ENCODE data around the gene DMAC2.
"Not testable (repeated sequence)": the region's sequence is repeated elsewhere in the genome, so short reads cannot be mapped to it uniquely, and the experiment has no call there.

The DMAC2 gene

DNA sequence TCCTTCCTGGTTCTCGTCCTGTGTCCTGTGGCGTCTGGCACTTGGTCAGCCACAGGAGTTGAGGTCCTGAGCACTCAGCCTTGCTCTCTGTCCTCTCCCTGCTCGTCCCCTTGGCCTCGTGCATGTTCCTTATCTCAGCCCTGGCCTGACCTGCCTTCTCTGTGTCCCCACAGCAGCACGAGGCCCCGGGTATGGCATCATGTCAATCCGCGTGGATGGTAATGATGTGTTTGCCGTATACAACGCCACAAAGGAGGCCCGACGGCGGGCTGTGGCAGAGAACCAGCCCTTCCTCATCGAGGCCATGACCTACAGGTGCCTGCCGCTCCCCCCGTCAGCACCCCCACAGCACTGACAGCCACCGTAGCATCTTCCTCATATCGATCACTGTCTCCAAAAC is 17.3 kb downstream of the DMAC2 start:
- DNase-seq = no peak

DNA sequence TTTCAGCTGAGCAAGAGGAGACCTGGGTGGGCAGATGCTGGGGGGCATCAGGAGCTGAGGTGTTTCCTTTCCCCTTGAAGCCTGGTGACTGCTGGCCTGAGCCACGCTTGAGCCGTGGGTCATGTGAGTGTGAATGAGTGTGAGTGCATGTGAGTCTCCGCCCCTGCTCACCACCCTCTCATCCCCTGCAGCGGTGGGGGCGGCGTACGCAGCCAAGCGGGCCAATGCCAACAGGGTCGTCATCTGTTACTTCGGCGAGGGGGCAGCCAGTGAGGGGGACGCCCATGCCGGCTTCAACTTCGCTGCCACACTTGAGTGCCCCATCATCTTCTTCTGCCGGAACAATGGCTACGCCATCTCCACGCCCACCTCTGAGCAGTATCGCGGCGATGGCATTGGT is 17.7 kb downstream of the DMAC2 start:
- no peak for DNase-seq

DNA sequence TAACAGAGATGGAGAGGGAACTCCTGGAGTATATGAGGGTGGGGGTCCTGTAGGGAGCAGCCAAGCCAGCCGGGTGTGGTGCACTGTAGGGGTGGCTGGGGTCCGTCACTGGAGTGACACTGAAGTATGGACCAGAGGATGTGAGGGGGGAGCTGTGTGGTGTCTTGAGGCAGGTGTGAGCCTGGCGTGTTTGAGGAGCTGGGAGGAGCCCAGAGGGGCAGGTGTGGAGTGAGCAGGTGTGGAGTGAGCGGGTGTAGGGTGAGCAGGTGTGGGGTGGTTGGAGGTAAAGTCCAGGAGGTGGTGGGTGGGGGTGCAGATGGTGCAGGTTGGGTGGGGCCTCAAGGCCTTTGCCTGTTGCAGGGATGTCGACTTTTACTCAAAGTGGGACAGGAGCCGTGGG is 18.4 kb downstream of the DMAC2 start:
- no peak for DNase-seq

DNA sequence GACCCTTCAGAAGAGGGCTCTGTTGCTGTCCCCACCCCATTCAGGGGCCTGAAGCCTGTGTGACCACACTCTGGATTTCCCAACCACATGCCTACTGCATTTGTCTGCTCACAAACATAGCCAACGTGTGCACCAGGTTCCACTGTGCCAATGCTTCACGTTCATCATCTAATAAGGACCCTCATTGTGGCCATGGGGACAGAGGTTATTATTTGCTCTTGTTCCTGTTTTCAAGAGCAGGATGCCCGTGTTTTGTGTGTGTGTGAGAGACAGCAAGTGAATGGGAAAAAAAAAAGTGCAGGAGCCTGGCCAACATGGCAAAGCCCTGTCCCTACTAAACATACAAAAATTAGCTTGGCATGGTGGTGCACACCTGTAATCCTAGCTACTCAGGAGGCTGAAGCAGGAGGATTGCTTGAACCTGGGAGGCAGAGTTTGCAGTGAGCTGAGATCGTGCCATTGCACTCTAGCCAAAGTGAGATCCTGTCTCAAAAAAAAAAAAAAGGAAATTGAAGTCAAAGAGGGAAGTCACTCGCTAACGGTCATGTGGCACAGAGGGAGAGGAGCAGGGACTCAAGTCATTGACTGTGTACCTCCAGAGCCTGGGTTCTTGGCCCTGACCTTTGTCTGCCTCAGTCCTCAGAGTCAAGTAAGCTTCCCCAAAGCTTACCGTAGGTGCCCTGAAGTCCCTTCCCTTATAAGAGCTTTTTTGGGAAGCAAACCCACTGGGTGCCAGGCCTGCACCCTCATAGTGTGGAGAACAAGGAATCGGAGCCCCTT is 19.4 kb downstream of the DMAC2 start:
- DNase-seq = no peak

DNA sequence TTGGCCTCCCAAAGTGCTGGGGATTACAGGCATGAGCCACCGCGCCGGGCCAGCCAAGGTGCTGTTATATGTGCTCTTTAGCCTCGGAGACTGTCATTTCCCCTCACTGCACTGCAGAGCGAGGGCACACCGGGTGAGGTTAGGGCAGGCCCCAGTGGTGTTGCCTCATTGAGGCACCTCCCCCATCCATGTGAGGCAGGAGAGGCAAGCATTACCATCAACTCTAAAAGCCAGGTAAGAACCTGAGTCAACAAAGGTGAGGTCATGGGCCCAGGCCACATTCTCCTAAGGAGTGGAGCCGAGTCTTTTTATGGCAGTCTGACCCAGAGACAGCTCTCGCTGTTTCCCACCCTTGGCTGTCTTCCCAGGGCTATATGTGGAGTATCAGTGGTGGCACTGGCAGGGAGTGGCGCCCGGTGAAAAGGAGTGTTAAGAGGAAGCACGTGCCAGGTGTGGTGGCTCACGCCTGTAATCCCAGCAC is 23.5 kb downstream of the DMAC2 start:
- no peak for DNase-seq

DNA sequence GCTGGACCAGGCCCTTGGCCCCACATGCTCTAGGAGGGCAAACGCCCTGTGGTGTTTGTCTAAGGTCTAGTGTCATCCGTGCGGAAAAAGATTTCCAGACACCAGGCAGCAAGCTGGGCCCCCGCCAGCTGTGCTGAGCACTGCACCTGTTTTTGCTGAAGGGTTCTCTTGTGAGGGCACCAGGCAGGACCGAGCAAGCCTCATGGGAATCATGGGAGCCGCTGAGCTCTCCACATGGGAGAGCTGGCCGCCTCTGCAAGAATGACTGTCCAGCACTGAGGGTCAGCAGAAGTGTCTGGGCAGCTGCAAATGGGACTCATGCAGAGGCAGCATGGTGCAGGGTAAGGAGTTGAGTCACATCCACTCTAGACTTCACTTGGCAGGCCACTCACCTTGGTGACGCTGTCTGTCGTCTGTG is 24.5 kb downstream of the DMAC2 start:
- DNase-seq = no peak

DNA sequence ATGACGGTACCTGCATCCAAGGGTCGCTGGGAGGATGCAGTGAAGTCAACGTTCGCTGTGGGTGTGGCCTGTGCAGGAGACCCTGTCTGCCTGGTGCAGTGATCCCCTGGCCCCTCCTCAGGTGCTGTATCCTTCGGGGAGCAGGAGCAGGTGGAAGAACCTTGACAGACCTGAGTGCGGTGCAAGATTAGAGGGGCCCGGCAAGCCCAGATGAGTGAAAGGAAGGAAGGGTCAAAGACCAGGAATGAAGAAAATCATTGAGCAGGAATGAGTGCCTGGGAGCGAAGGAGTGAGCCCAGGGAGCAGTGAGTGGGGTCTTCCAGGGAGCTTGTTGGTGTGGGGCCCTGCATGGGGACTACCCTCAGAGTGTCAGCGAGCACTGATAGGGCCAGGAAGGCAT is 25.3 kb downstream of the DMAC2 start:
- DNase-seq = no peak

DNA sequence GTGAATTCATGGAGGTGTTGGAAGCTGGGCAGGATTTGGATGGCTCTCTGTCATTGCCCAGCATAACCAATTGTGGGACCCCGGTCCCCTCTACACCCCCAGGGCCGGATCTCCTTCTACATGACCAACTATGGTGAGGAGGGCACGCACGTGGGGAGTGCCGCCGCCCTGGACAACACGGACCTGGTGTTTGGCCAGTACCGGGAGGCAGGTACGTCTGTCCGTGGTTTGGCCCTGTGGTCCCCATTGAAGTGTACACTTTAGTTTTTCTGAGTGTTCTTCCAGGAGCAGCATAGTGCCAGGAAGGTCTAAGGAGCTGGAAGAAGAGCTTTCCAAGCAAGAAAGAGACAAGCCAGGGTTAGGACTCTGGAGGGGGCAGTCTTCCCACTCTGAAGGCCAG is 25.8 kb downstream of the DMAC2 start:
- no peak for DNase-seq

DNA sequence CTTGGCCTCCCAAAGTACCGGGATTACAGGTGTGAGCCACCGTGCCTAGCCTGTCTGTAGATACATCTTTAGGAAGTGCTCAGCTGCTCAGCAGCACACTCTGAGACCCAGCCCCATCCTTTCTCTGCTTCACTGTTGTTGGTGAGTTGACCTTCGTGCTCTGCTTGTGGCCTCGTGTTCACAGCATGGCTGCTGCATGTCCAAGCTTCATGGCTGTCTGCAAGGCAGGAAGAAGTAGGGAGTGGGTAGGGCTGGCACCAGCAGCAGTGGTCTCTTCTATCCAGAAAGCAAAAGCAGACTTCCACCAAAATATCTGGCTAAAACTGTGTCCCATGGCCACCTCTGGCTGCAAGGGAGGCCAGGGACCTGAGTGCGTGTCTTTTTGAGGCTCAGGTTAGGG is 26.8 kb downstream of the DMAC2 start:
- DNase-seq = no peak

DNA sequence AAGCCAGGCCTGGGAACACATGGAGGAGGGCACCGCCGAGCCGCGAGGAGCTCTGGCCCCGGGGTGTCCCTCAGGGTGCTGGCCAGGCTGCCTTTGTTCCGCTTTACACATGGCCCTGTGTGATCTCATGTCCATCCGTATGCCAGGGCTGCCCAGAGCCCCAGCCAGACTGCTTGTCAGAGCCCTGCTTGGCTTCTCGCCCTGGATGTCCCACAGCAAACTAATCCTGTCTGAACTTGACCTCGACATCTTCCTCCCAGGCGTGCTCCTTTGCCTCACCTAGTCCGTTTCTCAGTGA is 27.8 kb downstream of the DMAC2 start:
- DNase-seq = no peak

DNA sequence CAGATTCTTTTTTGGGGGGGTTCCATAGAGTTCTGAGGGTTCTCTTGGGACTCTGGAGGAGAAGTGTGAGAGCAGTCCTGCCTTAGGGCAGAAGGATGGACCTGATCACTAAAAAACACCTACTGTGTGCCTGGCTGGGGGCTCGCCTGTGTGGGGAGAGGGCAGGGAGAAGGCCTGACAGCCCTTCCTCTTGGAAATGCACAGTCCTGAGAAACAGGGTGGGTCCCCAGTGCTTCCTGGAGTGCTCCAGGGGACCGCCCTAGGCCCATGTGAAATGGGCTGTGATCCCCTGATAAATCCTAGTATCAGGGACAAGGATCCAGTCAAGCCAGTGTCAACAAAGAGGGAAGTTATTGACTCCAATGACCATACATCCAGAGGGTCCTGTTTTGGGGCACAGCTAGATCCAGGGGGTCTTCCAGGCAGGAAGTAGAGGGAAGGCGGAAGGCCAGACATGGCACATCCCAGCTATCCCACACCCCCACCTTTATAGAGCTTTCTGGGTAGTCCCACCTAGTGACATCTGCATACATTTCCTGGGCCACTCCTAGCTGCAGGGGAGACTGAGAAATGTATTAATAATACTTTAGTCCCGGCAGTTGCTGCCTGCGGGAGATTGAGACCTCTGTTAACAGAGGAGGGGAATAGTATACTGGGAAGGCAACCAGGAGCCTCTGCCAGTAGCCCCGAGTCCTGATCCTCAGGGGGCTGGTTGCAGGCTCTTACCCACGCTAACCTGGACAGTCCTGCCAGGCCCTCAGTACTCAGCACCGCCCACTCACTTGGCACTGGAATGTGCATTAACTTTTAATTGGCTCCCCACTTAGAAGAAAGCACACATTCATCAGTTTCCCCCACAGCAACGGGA is 28.4 kb downstream of the DMAC2 start:
- DNase-seq = no peak

DNA sequence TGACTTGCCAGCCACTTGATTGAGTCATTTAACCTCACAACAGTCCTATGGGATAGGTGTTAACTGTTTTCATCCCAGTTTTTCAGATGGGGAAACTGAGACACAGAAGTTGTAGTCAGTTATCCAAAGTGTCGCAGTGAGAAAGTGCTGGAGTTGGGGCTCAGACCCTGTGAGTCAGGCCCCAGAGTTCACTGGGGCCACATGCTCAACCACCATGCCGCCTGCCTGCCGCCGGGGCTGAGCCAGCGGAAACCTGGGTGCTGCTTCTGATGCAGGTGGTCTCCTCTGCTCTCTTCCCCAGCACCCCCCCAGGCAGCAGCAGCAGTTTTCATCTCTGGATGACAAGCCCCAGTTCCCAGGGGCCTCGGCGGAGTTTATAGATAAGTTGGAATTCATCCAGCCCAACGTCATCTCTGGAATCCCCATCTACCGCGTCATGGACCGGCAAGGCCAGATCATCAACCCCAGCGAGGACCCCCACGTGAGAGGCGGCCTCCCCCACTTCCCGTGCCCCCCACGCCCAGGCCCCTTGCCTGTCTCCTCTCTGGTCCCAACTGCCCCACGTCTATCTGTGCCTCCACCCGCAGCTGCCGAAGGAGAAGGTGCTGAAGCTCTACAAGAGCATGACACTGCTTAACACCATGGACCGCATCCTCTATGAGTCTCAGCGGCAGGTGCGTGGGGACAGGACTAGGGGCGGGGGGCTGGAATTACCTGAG is 29.2 kb downstream of the DMAC2 start:
- no peak for DNase-seq

DNA sequence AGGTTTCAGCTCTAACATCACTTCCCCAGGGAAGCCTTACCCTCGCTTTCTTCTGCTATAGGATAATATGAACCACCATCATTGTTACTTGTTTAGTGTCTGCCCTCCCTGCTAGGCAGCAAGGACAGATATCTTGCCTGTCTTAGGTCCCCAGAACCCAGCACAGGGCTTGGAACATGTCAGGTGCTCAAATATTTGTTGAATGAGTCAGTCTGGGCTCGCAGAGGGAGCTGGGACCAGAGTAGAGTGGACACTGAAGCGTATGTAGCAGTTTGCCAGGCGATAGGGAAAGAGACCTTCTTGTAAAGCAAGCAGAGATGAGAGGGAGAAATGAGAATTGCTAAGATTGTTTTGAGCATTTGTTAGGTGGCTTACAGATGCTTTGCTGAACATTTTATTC is 30.4 kb downstream of the DMAC2 start:
- DNase-seq = no peak

DNA sequence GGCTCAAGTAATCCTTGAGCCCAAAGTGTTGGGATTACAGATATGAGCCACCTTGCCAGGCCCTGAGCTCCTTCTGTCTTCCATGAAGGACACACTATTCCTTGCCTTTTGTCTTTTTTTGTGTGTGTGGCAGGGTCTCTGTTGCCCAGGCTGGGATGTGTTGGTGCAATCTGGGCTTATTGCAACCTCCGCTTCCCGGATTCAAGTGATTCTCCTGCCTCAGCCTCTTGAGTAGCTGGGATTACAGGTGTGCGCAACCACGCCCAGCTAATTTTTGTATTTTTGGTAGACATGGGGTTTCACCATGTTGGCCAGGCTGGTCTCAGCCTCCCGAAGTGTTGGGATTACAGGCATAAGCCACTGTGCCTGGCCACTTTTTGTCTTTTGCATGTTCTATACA is 30.9 kb downstream of the DMAC2 start:
- DNase-seq = not testable (repeated sequence)

DNA sequence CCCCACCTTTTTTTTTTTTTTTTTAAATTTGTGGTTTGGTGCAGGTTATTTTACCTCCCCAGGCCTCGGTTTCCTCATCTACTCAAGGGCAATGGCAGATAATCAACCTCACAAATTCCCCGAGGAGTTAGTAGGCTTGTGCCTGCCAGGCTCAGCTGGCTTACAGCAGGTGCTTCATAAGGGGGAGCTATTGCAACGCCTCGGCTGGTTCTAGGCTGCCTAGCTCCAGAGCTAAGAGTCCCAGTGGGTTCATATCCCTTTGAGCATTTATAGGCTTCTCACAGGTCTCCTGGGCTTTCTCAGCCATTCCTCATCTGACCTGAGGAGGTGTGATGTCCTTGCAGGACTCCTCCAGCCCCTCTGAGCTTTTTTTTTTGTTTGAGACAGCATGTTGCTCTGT is 31.5 kb downstream of the DMAC2 start:
- no peak for DNase-seq

DNA sequence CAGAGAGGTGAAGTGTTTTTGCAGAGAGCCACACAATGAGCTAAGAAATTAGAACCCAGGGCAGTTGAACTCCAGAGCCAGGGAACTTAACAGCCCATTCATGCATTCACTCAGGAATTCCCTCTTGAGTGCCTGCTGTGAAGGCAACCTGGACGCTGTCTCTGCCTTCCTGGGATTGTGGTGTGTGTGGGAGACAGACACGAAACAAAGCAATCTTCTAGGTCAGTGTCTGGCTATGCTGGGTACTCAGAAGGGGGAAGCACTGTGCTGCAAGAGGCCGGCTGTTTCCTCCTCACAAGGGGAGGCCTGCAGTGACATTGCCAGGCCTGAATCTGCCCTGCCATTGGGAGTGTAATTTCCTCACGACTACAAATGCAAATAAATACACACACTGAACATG is 32.4 kb downstream of the DMAC2 start:
- no peak for DNase-seq

DNA sequence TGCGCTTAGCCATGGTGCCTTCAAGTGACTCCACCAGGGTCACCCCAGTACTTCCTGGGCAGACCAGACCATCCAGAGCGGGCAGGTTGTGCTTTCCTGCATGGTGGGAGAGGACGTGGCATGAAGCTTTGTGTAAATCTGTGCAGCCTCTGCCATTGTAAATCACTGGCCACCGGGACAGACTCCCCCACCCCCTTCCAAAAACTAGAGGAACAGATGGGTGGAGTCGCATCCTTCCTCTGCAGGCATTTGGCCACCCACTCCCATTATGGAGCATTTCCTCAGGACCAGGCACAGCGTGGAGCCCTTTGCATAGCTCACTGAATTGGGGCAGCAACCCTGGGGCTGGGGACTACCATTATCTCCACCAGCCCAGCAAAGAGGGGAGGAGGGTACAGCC is 33.9 kb downstream of the DMAC2 start:
- no peak for DNase-seq

DNA sequence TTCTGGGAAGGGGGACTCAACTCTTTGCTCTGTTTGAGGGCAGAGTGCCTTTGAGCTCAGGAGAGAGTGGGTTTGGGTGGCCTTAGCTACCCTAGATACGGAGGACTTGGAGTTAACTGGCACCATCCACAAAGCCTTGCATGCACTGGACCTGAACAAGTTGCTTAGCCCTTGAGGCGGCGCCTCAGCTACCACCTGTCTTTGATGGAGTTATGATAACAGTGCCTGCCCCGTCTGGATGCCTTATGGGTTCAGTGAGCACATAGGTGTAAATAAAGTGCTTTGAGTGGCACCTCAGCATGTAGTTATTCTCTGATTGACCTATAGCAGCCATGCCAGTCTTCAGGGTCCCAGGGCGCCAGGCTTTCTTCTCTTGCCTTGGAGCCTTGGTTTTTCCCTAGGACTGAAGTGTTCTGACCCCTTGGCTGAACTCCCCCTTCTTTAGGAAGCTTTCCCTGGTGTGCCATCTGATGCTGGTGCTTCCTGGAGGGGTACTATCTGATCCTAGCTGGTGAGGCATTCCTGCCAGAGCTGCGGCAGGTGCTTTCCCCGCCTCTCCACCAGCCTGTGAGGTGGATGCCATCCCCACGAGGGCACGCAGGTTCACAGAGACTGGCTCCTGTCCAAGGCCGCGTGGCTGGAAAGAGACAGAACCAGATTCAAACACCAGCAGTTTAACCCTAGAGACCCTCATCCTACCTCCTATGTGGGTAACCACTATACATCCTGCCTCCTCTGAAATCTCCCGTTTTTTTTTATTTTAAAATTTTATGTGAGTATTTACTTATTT is 36.3 kb downstream of the DMAC2 start:
- DNase-seq = no peak

DNA sequence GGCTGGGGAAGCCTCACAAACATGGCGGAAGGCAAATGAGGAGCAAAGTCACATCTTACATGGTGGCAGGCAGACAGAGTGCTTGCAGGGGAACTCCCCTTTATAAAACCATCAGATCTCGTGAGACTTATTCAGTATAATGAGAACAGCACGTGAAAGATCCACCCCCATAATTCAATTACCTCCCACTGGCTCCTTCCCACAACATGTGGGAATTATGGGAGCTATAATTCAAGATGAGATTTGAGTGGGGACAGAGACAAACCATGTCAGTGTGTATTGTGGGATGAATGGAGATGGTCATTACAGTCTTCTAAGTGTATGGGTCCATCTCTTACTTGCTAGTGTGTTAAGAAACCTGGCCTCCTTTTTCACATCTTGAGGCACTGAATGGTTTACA is 37.7 kb downstream of the DMAC2 start:
- no peak for DNase-seq

DNA sequence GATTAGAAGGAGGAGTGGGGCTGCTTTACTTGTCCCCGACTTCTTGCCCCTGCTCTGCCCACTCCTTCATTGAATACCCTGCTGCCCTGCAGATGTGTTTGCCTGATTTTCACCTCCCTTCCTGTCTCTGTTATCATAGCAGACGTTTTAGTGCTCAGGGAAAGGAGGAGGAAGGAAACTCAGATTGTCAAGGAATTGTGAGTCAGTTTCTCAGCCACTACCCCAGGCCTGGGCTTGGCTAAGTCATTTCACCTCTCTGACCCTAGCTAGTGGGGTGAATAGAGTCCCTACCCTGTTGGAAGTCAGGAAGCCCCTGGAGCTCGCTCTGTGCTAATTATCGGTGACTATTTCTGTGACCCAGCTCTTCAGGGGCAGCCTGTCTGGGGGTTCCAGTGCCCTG is 38.2 kb downstream of the DMAC2 start:
- DNase-seq = no peak

DNA sequence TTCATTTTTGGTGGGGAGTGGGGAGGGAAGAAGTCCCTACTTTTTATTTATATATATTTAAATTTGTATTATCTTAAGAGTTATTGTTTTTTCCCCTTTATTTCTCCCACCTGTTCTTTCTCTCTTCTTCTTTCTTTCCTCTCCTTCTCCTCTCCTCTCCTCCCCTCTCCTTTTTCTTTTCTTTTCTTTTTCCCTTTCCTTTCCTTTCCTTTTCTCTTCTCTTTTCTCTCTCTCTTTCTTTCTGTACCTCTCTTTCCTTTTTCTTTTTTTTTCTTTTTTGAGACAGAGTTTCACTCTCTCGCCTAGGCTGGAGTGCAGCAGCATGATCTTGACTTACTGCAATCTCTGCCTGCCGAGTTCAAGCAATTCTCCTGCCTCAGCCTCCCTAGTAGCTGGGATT is 40.2 kb downstream of the DMAC2 start:
- DNase-seq = no peak

DNA sequence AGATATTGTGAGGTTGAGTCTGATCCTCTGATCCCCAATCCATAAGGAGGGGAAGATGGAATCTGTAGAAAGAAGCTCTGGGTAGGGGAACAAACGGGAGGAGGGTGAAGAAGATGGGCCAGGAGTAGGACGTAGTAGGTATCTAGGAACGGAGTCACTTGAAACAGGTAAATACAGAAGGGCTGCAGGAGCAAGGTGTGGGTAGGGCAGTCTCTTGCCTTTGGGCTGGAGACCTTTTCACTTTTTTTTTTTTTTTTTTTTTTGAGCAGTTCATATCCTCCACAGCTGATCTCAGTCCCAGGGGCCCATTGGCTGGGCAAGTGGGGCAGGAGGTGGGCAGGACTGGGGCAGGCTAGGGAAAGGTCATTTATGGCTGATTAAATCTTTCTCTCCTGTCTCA is 40.6 kb downstream of the DMAC2 start:
- DNase-seq = no peak

DNA sequence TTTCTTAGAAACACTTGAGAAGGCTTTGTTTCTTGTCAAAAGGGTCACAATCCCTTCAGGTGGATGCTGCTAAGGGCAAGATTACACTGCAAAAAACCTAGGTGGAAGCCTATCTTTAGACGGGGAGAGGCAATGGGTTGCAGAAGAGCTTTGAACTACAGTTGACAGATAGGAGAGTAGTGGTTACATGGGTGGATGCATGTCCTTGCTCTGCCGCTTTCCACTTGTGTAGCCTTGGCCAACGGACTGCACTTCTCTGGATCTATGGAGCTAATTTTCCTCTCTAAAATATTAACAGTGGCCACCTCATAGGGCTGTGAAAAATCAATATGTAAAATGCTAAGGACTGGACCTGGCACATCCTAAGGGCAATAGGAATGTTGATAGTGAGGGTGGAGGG is 41.1 kb downstream of the DMAC2 start:
- no peak for DNase-seq

Data from fibroblast of skin of abdomen (primary cell).